ENCODE data around the gene RNF31.

RNF31 gene

DNA sequence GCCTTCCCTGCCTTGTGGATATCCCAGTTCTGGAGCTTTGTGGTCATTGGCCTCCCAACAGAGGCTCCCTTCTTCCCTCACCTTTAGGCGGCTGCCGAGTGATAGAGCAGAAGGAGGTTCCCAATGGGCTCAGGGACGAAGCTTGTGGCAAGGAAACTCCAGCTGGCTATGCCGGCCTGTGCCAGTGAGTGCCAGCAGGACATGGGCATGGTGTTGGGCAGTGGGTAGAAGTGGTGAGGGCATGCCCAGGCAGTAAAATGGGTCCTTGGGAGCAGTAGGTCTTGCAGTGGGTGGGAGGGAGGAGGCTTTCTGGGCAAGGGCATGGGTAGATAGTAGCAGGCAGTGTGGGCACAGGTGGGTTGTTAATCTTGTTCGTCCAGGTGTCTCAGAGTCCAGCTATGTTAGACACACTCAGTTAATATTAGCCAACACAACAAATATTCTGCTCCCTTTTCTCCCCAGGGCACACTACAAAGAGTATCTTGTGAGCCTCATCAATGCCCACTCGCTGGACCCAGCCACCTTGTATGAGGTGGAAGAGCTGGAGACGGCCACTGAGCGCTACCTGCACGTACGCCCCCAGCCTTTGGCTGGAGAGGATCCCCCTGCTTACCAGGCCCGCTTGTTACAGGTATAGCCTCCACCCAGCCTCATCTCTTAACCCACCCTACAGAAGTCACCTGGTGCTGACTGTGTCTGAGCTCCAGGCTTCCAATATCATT, 12.6 kb downstream of the RNF31 start:
- DNase-seq (ENCODE audit: low read depth in 2 of 2), result no peak

DNA sequence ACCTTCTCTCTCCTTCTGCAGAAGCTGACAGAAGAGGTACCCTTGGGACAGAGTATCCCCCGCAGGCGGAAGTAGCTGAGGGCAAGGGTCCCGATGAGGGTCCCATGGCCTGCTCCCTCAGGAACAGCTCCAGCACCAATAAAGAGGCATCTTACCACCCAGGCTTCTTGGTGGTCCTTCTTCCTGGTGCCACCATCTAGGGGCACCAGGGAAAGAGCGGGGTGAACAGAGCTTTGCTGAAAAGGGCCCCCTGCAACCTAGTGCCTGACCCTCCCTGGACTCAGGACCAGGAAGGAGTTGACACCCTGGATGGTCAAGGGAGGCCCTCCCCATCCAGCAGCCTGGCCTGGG, 13.2 kb downstream of the RNF31 start:
- no peak for DNase-seq (ENCODE audit: low read depth in 2 of 2)

DNA sequence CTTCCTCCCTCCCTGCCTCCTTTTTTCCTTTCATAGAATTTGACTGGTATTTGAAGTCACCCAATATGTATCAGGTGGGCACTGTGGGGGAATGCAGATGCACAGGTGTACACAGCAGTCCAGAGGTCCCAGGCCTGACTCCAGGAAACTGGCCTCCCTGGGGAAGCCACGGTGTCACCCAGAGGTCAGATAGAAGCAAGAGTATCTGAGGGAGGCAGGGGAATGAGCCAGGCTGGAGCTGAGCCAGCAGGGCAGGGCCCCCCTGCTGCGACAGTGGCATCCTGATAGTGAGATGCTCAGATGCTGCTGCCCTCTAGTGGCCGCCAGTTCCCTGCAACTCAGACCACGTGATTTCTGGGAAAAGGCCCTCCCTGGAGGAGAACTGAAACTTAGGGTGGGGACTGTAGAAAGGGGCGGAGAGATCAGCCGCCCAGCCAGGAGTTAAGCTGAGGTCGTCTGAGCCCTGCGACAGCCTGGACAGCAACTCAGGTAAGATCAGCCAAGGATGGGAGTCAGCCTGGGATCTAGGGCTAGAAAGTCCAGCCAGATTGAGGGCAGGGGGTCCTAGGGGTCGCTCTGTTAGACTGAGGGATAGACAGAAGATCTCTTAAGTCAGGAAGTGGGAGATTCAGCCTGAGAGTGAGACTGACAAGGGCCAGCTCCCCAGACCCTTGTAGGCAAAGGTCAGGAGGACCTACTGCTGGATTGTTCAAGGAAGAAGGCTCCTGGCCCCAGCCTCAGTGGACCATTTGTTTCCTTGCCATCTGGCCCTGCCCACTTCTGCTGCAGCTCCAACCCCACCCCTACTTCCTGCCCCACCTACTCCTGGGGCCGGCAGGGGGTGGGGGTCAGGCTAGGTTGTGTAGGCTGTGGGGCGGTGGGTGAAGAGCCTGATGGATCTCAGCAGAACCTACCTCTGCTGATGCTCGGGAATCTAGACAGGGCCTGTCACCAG, 13.8 kb downstream of the RNF31 start, which contains the start of gene IRF9:
TSS of gene IRF9 (plus strand) at position 416 of the 955 bp plus-strand sequence. CDS start 880 bp downstream, outside the sequence.
- DNase-seq (ENCODE audit: low read depth in 2 of 2), result peak; percentile 95 to 97

DNA sequence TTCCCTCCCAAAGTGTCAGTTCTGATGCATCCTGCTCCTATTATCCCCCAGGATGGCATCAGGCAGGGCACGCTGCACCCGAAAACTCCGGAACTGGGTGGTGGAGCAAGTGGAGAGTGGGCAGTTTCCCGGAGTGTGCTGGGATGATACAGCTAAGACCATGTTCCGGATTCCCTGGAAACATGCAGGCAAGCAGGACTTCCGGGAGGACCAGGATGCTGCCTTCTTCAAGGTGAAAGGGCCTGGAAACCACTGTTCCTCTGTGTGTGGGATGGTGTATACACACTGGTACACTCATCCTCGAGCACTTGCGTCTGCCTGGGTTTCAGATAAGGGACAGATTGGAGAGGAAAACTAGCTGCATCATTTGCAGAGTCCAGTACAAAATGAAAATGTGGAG, 14.8 kb downstream of the RNF31 start:
- DNase-seq (ENCODE audit: low read depth in 2 of 2), result no peak

DNA sequence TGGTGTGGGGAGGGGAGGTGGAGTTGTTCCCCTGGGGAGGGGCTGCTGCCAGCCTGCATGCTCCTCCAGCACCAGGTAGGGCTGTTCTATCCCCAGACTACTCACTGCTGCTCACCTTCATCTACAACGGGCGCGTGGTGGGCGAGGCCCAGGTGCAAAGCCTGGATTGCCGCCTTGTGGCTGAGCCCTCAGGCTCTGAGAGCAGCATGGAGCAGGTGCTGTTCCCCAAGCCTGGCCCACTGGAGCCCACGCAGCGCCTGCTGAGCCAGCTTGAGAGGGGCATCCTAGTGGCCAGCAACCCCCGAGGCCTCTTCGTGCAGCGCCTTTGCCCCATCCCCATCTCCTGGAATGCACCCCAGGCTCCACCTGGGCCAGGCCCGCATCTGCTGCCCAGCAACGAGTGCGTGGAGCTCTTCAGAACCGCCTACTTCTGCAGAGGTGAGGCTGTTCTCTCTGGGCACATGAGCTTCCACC, 17.3 kb downstream of the RNF31 start:
- no peak for DNase-seq (ENCODE audit: low read depth in 2 of 2)

DNA sequence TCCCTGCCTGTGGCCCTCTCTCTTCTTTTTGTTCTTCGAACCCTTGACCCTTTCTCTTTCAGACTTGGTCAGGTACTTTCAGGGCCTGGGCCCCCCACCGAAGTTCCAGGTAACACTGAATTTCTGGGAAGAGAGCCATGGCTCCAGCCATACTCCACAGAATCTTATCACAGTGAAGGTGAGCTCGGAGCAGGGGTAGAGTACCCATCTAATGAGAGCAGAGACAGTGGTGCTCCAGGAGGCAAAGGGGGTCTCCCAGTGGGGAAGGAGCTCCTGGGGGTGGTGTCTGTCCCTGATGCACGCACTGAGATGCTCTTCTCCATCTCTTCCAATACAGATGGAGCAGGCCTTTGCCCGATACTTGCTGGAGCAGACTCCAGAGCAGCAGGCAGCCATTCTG, 18.5 kb downstream of the RNF31 start:
- no peak for DNase-seq (ENCODE audit: low read depth in 2 of 2)

DNA sequence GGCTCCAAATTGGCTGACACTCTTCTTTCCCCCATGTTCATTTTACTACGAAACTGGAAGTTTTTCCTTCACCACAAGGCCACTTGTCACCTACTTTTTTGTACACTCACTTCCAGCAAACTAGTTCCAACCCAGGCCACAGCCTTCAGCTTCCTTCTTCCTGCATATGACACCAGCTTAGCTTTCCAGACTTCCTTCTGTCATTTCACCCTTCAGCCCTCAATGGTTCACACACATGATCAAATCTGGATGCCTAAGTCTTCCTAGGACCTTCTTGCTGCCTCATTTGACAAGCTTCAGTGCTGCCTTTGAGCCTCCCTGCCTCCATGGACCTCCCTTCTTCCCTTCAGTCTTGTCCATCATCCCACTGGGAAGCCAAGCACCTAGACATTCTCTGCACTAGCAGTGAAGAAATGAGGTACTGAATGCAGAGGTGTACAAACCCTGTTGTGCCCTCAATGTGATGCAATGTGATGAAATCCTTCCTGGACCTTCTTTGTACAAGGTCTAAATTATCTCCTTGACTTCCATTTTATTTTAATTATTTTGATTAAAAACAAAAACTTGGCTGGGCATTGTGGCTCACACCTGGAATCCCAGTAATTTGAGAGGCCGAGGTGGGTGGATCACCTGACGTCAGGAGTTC, 20.3 kb downstream of the RNF31 start:
- DNase-seq (ENCODE audit: low read depth in 2 of 2), result no peak

DNA sequence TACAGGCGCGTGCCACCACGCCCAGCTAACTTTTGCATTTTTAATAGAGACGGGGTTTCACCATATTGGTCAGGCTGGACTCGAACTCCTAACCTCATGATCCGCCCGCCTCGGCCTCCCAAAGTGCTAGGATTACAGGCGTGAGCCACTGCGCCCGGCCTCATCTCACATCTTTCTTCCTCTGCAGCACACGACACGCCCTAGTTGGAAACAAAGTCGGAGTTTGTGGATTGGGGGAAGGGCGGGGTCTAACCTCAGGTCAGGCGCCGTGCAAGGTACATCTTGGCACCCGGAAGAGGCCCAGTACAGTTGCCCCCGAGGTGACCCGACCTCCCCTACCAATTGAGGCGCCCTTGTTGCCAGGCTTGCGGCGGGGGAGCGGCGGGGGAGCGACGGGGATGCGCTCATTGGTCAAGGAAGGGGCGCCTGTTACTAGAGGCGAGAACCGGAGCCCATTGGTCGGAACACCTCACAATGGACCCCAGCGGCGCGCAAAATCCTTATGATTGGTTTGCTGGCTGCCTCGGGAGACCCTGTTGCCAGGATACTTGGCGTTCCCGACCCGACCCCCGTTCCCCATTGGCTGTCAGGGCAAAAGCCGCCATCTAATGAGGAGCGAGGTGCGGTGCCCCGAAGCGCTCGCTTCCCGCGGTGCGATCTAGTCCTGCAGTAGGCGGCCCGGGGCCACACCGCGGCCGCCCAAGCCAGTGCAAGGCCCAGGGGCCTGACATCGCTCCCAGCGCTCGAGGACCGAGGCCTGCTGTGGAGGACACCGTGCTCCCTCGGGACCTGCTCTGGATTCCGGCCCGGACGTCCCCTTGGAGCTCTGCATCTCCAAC, 24.3 kb downstream of the RNF31 start, which contains the start of gene REC8:
TSS of gene REC8 (plus strand) at position 659 of the 839 bp plus-strand sequence. CDS start 473 bp downstream, outside the sequence.
- peak; percentile 51 to 65 for DNase-seq (ENCODE audit: low read depth in 2 of 2)

DNA sequence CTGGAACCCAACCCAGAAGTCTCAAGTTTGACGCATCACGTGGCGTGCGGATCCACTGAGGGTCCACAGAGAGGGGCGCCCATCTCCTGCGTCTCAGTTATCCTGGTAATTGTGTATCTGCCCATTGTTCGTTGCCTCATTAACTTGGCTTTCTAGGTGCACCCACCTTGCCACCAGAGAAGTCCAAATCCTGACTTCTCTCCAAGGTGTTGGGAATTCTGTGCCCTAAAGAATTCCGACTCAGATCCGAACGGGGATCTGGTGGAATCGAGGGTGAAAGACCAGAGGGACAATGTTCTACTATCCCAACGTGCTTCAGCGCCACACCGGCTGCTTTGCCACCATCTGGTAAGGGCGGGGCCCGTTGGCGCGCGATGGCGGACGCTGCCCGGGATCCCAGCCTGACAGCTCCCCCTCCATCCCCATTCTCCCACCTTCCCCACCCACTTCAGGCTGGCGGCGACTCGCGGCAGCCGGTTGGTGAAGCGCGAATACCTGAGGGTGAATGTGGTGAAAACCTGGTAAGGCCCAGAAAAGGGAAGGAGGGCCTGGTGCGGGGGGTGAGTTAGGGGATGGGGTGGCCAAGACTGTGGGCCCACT, 25.1 kb downstream of the RNF31 start:
- no peak for DNase-seq (ENCODE audit: low read depth in 2 of 2)

DNA sequence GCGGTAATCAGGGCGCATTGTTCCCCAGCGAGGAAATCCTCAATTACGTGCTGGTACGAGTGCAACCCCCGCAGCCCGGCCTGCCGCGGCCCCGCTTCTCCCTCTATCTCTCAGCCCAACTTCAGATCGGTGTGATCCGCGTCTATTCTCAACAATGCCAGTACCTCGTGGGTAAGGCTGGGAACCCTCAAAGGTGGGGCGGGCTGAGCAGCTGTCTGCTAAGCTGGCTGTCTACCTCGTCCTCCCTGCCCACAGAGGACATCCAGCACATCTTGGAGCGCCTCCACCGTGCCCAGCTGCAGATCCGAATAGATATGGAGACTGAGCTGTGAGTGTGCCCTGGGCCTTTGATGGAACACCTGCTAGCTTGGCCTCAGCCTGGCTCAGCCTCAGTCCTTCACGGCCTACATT, 25.6 kb downstream of the RNF31 start:
- no peak for DNase-seq (ENCODE audit: low read depth in 2 of 2)

DNA sequence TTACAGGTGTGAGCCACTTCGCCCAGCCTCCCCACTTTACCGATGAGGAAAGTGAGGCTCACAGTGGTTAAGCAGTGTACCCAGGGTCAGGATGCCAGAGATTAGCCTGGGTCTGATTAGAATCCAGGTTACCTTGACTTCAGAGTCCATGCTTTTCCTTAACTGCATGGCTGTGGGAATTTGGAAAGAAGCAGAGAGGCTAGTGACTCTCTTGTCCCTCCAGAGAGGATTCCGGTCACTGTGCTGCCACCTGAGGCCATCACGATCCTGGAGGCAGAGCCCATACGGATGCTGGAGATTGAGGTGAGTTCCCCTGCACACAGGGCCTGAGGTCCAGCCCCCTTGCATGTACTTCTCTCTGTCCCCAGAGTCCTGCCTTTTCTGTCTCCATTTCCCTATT, 29.3 kb downstream of the RNF31 start:
- no peak for DNase-seq (ENCODE audit: low read depth in 2 of 2)

DNA sequence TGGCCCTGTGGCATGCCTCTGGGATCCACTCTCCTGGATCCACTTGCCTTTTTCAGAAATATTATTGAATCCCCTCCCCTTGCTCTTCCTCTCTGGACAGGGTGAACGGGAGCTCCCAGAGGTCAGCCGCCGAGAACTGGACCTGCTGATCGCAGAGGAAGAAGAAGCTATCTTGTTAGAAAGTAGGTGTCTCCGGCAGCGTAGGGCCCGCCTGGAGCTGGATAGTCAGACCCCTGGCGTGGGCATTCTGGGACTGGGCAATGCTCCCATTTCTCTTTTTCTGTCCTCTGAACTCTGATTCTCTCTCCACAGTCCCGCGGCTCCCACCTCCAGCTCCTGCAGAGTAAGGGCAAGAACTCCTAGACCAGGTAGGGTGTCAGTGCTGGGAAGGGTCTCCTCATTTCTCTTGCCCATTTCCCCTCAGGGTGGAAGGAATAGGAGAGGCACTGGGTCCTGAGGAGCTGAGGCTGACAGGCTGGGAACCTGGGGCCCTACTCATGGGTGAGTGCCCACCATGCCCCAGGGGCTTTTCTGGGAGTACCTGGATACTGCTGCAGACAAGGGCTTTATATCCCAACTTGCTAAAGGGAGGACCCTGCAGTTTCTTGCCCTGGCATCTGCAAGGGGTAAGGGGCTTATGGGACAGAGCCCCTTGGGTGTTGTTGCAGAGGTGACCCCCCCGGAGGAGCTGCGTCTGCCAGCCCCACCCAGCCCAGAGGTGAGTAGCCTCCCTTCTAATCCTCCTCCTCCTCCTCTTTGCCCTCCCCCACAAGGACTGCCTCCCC, 29.9 kb downstream of the RNF31 start:
- no peak for DNase-seq (ENCODE audit: low read depth in 2 of 2)

DNA sequence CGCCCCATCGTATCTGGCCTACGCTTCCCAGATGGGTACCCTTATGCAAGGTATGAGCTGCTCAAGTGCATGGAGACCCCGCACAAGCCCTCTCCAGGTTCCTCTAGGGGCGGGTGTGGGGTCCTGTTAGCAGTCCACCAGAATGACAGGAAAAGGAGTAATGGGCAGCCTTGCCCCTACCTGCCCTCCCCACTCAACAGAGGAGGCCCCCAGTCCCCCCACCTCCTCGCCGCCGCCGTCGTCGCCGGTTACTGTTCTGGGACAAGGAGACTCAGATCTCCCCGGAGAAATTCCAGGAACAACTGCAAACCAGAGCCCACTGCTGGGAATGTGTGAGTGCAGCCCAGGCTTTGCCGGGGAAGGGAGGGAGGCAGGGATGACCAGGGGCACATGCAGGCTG, 30.6 kb downstream of the RNF31 start:
- DNase-seq (ENCODE audit: low read depth in 2 of 2), result no peak

DNA sequence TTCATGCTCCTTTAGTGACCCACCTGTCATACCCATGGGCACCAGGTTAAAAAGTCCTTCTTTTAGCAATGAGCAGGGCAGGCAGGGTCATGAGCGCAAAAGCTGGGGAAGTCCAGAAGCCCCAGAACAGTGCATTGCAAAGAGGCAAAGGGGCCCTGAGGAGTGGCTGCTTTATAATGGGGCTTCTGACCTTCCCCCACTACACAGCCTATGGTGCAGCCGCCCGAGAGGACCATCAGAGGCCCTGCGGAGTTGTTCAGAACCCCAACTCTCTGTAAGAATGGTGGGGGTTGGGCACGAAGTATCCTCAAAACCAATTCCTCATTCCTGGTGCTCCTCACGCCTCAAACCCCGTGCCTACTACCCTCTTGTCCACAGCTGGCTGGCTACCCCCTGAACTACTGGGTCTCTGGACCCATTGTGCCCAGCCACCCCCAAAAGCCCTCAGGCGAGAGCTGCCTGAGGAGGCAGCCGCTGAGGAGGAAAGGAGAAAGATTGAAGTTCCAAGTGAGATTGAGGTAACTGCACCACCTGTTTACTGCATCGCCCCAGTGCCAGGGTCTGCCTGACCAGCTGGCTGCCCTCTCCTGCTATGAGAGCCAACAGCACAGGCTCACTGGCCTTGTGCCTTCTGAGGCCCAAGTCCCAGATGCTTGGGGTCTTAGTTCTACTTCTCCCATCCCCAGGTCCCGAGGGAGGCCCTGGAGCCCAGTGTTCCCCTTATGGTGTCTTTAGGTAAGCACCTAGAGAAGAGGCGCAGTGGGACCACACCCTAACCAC, 31.3 kb downstream of the RNF31 start:
- no peak for DNase-seq (ENCODE audit: low read depth in 2 of 2)

DNA sequence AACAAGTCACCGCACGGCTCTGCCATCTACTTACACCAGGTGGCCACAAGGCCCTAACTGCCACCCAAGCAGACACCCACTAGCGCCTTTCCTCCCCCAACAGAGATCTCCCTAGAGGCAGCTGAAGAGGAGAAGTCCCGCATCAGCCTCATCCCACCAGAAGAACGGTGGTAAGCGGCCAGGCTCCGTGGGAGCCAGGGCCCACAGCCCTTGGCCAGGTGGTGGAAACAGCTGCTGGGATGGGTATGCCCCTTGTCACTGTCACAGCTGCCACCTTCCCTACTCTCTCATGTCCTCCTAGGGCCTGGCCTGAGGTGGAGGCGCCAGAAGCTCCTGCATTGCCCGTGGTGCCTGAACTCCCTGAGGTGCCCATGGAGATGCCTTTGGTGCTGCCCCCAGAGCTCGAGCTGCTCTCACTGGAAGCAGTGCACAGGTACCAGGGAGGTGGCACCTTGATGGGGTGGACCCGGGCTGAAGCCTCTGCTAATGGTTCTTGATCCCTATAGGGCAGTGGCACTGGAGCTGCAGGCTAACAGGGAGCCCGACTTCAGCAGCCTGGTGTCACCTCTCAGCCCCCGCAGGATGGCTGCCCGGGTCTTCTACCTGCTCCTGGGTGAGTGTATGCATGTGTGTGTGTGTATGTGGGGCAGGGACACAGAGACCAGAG, 32.1 kb downstream of the RNF31 start:
- no peak for DNase-seq (ENCODE audit: low read depth in 2 of 2)

DNA sequence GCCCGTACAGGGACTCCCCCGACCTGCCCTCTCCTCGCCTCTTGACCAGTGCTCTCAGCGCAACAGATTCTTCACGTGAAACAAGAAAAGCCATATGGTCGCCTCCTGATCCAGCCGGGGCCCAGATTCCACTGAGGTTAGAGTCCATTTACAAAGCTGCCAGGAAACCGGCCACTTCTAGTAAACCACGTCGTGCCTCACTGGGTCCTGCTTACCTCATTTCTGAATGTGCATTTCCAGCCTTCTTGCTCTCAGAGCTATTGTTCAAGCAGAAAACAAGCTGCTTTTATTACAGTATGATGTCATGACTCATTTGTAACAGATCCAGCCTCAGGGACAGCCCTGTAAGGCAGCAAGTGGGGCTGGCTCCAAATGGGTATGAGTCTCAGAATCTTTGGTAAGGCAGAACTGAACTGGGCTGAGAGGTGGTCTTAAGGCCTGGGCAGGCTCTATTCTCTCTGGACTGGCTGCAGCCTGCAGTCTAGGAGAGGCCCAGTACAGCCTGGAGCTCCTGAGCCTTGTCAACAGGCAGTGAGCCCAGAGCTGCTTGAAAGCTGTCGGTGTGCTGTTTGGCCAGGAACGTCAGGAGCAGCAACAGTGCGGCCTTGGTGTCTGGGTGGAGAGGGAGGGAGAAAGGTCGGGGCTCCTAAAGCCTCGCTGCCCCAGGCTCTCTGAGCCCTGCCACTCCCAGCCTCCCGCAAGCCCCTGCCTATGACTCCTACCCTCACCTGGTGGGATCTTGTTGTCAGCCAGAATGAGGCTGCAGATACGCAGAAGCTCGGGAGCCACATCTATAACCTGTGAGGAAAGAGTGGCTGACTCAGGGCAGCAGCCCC, 32.9 kb downstream of the RNF31 start:
- no peak for DNase-seq (ENCODE audit: low read depth in 2 of 2)

DNA sequence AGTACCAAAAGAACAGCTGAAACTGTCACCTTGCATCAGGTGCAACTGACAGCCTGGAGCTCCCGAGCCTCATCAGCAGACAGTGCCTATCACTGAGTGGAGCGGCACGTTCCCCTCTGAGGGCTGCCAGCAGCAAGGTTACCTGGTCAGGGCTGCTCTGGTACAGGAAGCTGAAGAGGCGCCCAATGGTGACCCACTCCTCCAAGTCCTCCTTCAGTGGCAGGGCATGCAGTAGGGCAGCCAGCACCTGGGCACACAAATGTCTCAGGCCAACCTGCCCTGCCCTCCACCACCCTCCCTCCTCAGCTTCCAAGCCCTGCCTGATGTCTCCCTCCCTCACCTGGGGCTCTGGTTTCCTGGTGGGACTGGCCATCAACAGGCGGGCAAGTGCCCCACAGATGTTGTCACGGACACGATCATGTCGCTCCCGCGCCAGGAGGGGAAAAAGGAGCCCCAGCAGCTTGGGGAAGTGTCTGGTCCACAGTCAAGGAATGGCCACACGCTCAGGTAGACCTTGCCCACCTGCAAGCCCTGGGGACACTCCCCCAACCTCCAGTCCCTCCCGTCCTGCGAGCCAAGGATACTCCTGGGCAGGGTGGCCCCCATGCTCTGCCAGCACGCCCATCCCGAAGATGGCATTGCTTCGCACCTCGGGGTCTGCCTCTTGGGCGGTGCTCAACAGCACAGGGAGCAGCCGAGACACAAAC, 34.2 kb downstream of the RNF31 start:
- no peak for DNase-seq (ENCODE audit: low read depth in 2 of 2)
